Upper lobe of left lung (tissue), 6 donors: ENCODE results near the gene KRTCAP2. TPM values are rescaled to one million over a fixed set of nuclear protein-coding genes. Genes with fewer than 3 reads are reported as not detected.

Experiments
- ATAC-seq, 2 donors: fragments of 200-7000 bp; cut with Tn5 transposase; one replicate each; pipeline ENCODE4 v1.9.1; 2022; ENCODE audit warnings: mild to moderate bottlenecking in 2 of 2, moderate library complexity in 2 of 2; ENCODE audit not compliant: low FRiP score in 2 of 2
- DNase-seq, 2 donors: peaks; one replicate each; pipeline ENCODE4 v3.0.0-alpha.2; 2019 to 2020
- H3K27ac ChIP-seq, 4 donors: fragments of 200-600 bp; sonication (generic); one replicate each; pipeline ENCODE4 v1.5.1; 2016 to 2019
- H3K27me3 ChIP-seq, 4 donors: fragments of 200-600 bp; sonication (generic); one replicate each; pipeline ENCODE4 v1.5.1; 2017 to 2019
- H3K36me3 ChIP-seq, 4 donors: fragments of 200-600 bp; sonication (generic); one replicate each; pipeline ENCODE4 v1.5.1; 2016 to 2019
- H3K4me1 ChIP-seq, 4 donors: fragments of 200-600 bp; sonication (generic); one replicate each; pipeline ENCODE4 v1.5.1; 2018 to 2019
- H3K4me3 ChIP-seq, 4 donors: fragments of 200-600 bp; sonication (generic); one replicate each; pipeline ENCODE4 v1.5.1; 2017 to 2019; ENCODE audit warnings: mild to moderate bottlenecking in 2 of 4, moderate library complexity in 1 of 4
- H3K9me3 ChIP-seq, 4 donors: fragments of 200-600 bp; sonication (generic); one replicate each; pipeline ENCODE4 v1.5.1; 2018 to 2019
- EP300 ChIP-seq, 4 donors: sonication (generic); formaldehyde crosslinking; IDR thresholded peaks; one replicate each; pipeline ENCODE4 v1.5.1; 2017; ENCODE audit warnings: antibody characterized with exemption in 4 of 4, control low read depth in 2 of 4
- POLR2A ChIP-seq, 4 donors: fragments of 450-650 bp; IDR thresholded peaks; one replicate each; pipeline ENCODE4 v1.5.1; 2016 to 2017; ENCODE audit warnings: antibody characterized with exemption in 4 of 4, mild to moderate bottlenecking in 2 of 4
- POLR2AphosphoS5 ChIP-seq, 2 donors: sonication (generic); formaldehyde crosslinking; IDR thresholded peaks; one replicate each; pipeline ENCODE4 v1.5.1; 2017; ENCODE audit warnings: antibody characterized with exemption in 2 of 2
- WGBS, 2 donors: methylation state at CpG; one replicate each; pipeline ENCODE4 v1.1.5; 2017 to 2018; 5-methylcytosine and 5-hydroxymethylcytosine counted together
- total RNA-seq, 6 donors: library from RNA; depleted of rRNA in 4 of 6; stranded (reverse); fragments of >200 nt in 4 of 6; gene quantifications; one replicate each; pipeline versions ENCODE4 v1.1.0 to v1.2.1, GENCODE V29; 2016 to 2021
- TF ChIP-seq, protein P1 (sequence below), 6 experiments: fragments of 450-650 bp in 4 of 6; fragments of 200-600 bp in 2 of 6; sonication (generic) in 2 of 6; IDR thresholded peaks; one replicate each; pipeline ENCODE4 v1.5.1; 2016 to 2019; ENCODE audit warnings: antibody characterized with exemption in 6 of 6
- donor health status: DM: no; HTN: no; CAD: no; lungs with moderate emphysema.
- donor health status: DM: no; HTN: yes; CAD: no; lungs with severe emphysema.

KRTCAP2 gene
- total RNA-seq, 6 donors from 2014 or later, result 47.1 to 166 (median 131) TPM

DNA sequence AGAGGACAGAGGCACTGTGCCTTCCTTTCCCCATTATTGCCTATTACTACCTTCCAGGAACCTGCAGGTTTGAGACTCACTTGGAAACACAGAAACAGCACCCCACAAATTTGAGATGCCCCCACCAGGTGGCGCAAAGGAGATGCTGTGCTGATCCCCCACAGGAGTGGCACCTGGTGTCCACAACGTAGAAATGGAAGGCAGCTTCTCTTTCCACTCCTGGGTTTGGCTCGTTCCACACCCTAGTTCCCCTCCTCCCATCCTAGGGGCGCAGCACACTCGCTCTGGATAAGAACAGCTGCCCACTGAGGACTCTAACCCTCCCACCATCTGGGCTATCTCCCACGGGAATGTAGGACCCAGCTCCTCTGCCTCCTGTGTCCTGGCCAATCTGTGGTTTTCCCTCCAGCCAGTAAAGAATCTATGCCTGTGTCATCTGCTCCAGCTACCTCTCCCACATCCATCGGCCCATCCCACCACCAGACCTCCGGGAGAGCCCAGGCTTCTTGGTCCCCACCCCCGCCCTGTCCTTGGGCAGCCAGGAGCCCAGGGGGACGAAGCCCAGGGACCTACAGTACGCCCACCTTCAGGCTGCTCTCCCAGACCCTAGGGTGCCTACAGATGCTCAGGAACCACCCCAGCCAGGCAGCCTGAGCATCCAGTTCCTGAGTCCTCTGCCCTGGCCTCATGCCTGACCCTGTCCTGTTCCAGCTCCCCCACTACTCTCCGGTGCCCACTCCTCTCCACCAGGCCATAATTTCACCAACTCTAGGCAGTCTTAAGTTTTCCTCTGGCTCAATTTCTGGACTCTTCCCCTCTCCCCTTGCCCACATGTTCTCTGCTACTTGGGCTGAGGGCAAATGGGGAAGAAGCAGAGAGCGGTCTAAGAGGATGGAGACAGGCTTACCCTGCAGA lies 34.0 kb upstream of the KRTCAP2 start:
- Histone ChIP-seq H3K4me3 (peak overlapping the region in 3 of 4 donors; percentile 70 to 88 (median 79)), H3K4me1 (peaks cover 26 to 32% (median 27%) of the 10 kb centered on the region in 4 donors), H3K27ac (peak overlapping the region; percentile 97 to 100 (median 98)), H3K9me3 (no peaks in the 10 kb centered on the region), H3K27me3 (no peaks in the 10 kb centered on the region), H3K36me3 (peaks cover 0 to 9% (median 2%) of the 10 kb centered on the region in 4 donors)
- WGBS, 2 donors, result 34 to 35% methylated on average over 13 of the region's 13 CpGs
- TF ChIP-seq POLR2A (IDR thresholded peaks at IDR 0.05) (no peak), EP300 (IDR thresholded peaks at IDR 0.05) (no peak), POLR2AphosphoS5 (IDR thresholded peaks at IDR 0.05) (peak in 1 of 2 donors; percentile 9)
- TF ChIP-seq, protein P1, sequence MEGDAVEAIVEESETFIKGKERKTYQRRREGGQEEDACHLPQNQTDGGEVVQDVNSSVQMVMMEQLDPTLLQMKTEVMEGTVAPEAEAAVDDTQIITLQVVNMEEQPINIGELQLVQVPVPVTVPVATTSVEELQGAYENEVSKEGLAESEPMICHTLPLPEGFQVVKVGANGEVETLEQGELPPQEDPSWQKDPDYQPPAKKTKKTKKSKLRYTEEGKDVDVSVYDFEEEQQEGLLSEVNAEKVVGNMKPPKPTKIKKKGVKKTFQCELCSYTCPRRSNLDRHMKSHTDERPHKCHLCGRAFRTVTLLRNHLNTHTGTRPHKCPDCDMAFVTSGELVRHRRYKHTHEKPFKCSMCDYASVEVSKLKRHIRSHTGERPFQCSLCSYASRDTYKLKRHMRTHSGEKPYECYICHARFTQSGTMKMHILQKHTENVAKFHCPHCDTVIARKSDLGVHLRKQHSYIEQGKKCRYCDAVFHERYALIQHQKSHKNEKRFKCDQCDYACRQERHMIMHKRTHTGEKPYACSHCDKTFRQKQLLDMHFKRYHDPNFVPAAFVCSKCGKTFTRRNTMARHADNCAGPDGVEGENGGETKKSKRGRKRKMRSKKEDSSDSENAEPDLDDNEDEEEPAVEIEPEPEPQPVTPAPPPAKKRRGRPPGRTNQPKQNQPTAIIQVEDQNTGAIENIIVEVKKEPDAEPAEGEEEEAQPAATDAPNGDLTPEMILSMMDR (IDR thresholded peaks at IDR 0.05), result peak; percentile 62 to 90 (median 84)
- peak; percentile 36 to 90 for DNase-seq
- peak; percentile 51 to 66 for ATAC-seq

DNA sequence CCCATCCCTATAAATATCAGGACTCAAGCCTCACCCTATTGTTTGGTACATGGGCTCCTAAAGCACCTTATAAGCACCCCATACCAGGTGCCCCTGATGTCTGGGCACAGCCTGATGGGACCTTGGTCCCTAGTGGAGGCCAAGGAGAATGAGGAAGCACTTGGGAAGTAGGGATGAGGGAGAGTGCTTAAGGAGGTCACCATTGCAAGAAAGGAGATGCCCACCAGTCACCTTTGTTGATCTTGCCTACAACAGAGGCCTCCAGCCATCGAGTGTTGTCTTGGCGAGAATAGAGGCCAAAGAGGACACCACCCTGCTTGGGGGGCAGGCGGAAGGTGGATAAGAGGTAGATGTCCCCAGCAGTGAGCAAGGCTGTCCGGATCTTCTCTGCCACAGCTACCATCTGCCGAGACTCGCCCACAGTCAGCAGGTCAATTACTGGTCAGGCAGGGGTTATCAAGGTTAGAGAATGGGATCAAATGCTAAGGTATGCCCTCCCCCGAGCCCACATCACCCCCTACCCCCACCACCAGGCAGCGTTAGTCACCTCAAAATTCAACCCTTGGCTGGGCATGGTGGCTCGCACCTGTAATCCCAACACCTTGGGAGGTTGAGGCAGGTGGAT lies 33.0 kb upstream of the KRTCAP2 start:
- H3K4me3 ChIP-seq, result no peak overlapping the region
- no peaks in the 10 kb centered on the region for H3K27me3 ChIP-seq
- no peak for ATAC-seq
- no peaks in the 10 kb centered on the region for H3K36me3 ChIP-seq
- 74 to 86% methylated on average over 9 of the region's 9 CpGs for WGBS, 2 donors
- DNase-seq, result no peak
- H3K27ac ChIP-seq, result no peak overlapping the region
- TF ChIP-seq POLR2A (IDR thresholded peaks at IDR 0.05), result no peak
- TF ChIP-seq, protein P1 (IDR thresholded peaks at IDR 0.05), result no peak
- no peak for TF ChIP-seq POLR2AphosphoS5 (IDR thresholded peaks at IDR 0.05)
- no peak for TF ChIP-seq EP300 (IDR thresholded peaks at IDR 0.05)
- H3K4me1 ChIP-seq, result peaks cover 26 to 32% (median 27%) of the 10 kb centered on the region in 4 donors
- H3K9me3 ChIP-seq, result no peaks in the 10 kb centered on the region

DNA sequence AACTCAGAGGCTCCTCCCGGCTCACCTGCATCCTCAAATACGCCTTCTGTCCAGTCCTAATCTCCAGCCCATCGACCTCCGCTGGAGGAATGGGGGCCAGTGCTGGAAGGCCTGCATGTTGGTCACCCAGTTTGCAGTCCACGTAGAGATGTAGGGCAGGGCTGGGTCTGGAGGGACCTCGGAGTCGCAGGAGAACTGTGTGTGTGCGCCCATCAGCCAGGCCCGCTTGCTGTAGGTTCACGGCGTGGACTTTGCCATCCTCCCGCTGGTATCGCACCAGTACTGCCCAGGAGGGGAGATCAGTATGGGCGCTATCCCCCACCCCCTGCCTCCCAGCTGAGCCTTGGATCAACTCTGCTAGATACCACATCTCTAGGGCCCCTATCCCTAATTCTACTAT lies 31.9 kb upstream of the KRTCAP2 start:
- 96 to 97% methylated on average over 14 of the region's 14 CpGs for WGBS, 2 donors
- Histone ChIP-seq H3K27me3 (no peaks in the 10 kb centered on the region), H3K9me3 (no peaks in the 10 kb centered on the region), H3K27ac (no peak overlapping the region), H3K4me3 (no peak overlapping the region), H3K4me1 (peaks cover 26 to 28% (median 27%) of the 10 kb centered on the region in 4 donors), H3K36me3 (no peaks in the 10 kb centered on the region)
- ATAC-seq (no peak), DNase-seq (no peak)
- TF ChIP-seq, protein P1 (IDR thresholded peaks at IDR 0.05), result no peak
- TF ChIP-seq POLR2A (IDR thresholded peaks at IDR 0.05), result no peak
- TF ChIP-seq POLR2AphosphoS5 (IDR thresholded peaks at IDR 0.05), result no peak
- TF ChIP-seq EP300 (IDR thresholded peaks at IDR 0.05), result no peak

DNA sequence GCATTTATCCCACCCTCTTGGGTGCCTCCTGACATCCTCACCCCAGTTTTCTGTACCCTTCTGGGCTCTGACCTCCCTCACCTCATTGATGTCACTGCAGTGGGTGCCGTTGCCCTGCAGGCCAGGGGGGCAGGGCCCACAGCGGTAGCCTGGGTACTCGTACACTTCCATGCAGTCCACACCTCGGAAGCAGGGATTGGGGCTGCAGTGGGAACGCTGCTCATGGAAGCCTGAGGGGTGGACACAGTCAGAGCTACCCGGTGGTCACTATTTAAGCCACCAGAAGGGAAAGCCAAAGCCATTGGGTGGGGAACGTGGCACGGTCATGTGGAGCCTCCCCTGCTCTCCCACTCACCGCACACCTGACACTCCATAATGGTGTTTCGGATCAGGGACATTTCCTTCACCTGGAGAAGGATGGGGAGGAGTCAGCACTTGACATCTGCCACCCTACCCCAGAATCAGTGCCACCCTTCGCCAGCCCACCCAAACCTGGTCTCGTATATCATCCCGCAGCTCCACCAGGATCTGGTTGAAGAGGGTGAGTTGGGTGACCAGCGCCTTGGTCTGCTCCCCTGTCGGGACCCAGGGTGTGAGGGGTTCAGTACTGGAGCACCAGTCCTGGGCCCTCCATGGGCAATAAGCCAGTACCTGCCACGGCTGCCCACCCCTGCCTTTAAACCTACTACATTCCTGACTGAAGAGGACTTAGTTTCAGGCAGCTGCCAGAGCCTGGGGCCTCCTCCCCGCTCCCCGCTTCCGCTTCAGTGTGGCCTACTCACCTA lies 29.8 kb upstream of the KRTCAP2 start:
- Histone ChIP-seq H3K4me3 (no peak overlapping the region), H3K27ac (no peak overlapping the region), H3K4me1 (peaks cover 14 to 16% (median 15%) of the 10 kb centered on the region in 4 donors), H3K9me3 (no peaks in the 10 kb centered on the region), H3K36me3 (peaks cover 0 to 7% (median 5%) of the 10 kb centered on the region in 4 donors), H3K27me3 (no peaks in the 10 kb centered on the region)
- TF ChIP-seq EP300 (IDR thresholded peaks at IDR 0.05) (no peak), POLR2AphosphoS5 (IDR thresholded peaks at IDR 0.05) (no peak), POLR2A (IDR thresholded peaks at IDR 0.05) (no peak)
- TF ChIP-seq, protein P1 (IDR thresholded peaks at IDR 0.05), result no peak
- WGBS, 2 donors, result 89 to 92% methylated on average over 16 to 18 of the region's 19 CpGs
- ATAC-seq (no peak), DNase-seq (peak in 1 of 2 donors; percentile 49)
